OCI-M2 (cell line): ENCODE measurements around the gene ROBO1.

Source experiments
- DNase-seq: peaks from one replicate; lab custom pipeline; 2025; ENCODE audit not compliant: unreplicated experiment; lab: John Stamatoyannopoulos, UW

The ROBO1 gene

DNA sequence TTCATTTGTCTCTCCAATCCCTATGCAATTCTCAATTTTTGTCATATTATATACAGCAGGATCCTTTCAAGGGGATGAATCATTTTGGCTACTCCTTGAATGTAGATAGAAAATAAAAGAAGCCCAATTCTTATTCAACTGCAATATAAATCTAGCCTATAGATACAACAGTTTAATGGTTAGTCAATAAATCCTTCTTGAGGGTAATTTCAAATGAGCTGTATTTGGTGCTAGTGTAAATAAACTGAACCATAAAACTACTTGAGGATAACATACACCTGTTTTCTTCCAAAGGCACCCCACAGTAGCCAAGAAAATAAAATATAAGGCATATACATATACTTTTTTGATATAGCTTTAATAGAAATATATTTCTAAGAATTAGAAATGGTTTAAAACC is 830.3 kb downstream of the ROBO1 start:
- no peak for DNase-seq

DNA sequence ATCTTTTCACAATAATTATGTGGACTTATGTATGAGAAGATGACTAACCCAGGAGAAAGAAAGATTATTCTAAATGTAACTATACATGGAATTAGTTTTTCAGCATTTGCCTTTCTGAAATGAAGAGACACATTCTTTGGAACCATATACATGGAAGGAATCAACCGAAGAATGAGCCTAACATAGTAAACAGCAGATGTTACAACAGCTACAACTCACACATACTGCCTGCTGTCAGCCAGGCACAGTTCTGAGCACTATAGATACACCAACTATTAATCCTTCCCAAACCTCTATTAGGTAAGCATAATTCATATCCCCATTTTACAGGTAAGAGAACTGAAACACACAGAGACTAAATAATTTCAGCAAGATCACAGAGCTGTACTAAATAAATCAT is 840.0 kb downstream of the ROBO1 start:
- DNase-seq, result no peak

DNA sequence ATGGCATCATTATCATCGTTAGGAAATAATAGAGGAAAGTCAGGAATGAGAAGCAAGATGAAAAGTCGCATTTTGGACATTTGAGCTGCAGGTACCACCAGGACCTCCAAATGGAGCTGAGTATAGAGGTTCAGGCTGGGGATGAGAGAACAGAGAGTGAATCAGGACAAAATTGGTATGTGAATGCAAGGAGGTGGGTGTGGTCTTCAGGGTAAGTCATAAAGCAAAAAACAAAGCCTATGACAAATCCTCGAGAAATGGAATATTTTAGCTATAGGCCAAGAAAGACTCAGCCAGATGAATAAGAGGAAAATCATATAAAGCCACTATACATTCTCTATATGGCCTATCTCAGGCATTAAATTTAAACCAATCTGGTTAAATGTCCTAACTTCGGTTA is 841.3 kb downstream of the ROBO1 start:
- no peak for DNase-seq

DNA sequence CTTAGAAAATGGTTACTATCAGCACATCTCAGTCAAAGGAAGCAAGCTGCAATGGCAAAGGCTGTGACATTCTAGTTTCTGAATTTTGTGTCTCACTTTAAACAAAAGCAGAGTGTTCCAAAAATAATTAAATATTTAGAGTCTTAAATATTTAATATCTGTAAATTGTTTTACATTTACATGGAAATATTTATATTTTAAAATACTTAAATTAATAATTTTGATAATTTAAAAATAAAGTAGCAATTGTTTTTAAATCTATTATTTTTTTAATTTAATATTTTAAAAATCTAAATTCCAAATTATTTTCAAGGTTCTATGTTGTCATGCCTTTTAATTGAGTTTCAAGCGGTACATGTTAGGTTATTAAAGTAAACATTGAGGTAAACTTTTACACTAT is 843.1 kb downstream of the ROBO1 start:
- DNase-seq, result no peak

DNA sequence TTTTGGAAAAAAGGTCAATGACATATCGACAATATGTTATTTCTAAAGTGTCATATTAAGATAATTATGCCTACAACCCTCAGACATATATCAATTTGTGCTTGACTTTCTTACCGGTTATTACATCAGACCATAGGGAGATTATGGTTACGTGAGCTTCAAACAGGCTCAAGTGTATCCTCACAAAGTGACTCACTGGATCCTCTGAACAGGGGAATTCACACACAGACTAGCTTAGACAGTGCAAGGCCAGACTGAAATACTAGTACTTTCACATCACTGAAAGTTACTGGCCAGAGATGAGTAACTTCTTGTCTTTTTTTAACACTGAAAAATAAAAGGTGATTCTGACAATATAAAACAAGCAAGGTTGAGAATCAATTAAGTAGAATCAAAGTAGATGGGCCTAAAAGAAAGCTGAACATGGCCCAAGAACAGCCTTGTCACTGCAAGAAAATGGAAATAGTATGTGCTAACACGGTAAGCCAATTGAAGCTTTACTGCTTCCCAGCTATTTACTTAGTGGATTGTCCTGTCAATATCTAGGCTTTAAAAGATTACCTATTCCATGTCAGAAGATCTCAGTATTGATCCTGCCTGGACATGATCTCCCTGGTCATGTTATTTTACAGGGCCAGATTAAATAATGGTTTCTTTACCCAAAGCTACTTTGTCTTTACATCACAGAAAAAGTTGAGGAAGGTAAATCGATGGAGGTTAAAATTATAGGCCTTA is 848.6 kb downstream of the ROBO1 start:
- DNase-seq, result no peak

DNA sequence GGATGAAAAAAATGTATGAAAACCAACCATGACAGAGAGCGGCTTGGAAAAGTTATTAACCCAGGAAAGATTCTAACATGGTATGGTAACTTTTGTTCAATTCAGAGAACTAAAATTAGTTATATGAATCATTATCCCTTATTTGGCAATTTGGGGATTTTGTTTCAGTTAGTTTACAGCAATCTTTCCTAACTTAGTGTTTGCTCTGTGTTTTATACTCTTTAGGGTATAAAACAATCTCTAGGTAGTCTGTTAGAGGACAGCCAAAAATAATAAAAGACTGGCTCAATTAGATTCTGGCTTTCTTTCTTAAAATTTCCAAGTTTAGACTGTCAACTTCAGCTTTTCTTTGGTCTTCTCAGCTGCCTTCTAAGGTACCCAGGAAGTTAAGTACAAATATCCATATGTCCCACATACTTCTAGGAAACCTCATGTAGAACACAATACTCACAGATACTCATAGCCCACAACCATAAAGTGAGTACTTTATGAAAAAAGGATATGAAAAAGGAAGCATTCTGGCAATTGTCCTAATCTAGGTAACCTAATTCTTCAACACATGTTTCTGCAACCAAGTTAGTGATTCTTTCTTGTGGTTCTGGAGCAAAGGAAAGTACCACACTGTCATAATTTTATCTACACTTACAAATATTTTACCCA is 849.3 kb downstream of the ROBO1 start:
- no peak for DNase-seq

DNA sequence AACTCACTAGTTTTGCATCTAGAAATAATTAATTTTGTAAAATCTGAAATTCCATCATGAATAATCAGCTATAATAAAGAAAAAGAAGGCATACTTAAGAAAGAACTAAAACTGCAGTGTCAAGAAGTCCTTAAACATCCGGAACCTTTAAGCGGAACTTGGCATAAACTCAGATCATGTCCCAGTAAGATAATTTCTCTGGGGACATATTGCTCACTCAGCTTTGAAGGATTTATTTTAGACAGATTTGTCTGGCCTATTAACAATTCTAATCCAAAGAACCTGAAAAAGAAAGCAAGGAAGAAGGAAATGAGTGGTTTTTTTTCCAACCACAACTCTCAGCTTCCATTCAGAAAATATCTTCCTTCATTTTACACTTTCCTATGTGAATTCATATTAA is 850.3 kb downstream of the ROBO1 start:
- DNase-seq, result no peak

DNA sequence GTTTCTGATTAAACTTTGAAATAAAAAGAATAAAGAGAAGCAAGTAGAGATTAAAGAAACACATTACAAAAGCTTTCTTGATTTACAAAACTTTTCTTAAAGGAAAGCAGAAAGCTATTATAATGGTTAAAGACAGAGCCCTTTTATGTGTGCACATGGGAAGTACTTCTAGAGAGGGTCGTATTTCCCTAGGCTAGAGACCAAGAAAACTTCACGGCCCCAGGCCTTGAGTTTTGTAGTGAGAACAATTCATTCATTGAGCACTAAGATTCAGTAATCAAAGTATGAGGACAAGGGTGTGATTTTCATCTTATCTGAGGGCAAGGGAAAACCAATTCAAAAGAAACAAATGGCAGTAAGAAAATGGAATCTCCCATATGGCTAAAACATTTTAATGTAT is 854.1 kb downstream of the ROBO1 start:
- no peak for DNase-seq

DNA sequence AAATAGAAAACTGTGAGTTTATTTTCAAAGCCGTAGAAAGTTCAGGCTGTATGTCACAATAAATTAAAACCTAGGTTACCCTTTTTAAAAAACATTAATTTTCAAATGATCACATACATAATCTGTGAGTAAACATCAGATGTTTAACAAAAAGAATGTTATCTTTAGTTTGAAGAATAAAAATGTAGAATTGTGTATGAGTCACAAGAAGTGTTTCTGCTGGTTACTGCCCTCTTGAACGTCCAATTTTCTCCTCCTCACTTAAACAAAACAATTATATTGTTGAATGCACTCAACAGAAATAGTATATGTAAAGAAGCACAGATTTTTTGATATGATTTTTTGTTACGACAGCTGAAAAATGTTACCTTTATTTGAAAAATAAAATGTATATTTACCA is 855.1 kb downstream of the ROBO1 start:
- DNase-seq, result no peak

DNA sequence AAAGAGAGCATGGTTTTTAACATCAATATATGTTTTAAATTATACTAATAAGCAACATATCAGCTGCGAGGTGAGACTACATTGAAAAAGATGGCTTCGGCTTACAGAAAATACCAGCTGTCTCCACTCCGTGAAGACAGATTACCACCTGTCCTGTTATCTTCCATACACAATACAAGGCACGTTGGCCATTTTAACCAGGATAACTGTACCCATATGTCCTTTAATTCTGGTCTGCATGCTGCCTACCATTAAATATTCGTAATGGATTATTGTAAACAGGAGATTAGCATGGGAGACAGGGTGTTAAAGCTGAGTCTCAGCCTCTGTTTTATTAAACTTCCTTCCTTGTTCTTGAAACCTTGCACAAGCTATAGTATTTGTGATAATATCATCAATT is 855.5 kb downstream of the ROBO1 start:
- DNase-seq, result no peak

DNA sequence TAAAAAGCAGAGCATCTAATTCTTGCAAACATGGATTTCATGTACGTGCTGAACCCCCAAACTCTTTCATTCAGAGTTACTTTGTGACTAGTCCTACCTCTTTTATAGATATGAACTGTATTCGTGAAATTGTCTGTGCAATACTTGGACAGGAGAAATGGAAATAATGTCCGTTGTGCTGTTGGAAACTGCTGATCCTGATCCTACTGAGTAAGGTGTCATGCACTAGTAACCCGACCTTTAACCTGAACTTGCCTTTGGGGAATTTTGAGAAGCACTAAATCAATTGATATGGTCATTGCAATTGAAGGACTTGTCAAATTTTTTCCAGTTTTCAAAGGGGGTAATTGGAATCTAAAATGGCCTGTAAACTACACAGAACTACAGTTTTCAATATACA is 856.4 kb downstream of the ROBO1 start:
- DNase-seq, result no peak

DNA sequence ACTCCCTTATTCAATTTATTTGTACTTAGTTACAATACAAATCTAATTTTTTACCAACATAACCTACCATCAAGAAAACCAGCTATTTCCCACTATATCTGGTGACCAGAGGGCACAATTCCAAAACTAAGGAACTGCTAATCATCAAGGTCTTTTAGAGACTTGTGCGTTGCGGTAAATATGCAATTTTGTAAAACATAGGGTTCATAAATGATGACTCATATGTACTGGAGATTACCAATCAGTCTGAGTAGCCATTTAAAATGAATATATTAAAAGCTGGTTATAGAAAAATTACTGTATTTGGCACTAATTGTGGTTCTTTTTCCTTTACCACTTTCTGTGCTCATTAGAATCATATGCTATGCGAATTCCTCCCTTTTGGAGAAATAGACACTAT is 859.6 kb downstream of the ROBO1 start:
- DNase-seq, result no peak

DNA sequence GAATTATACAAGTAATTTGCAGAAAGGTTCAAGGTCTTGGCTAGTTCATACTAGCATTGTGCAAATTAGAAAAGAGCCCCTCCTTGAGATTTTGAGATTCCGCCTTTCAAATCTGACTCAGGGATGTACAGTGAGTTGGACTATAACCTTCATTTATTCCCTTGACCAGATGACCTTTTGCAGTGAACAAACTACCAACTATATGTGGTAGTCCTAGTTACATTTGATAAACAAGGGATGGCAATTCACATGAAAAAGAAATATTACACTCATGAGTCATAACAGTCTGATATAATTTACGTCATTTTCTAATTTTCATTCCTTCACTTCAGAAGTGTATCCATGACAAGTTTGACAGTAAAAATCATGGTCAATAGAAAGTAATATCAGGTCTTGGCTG is 860.4 kb downstream of the ROBO1 start:
- DNase-seq, result no peak

DNA sequence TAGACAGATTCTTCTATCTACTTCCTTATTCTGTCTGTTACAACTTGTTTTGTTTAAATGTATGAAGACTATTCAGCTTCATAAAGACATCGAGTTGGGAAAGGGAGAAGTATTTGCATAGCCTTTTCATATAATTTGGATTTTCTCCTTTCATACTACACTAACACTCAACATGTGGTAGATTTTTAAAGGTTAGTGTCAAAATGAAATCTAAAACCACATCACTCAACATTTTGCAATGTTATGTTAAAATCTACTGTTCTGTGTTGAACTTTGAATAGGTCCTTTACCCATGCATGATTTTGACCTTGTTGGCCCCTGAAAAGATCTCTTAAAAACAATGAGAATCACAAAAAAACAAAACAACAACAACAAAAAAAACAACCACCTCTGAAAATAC is 860.9 kb downstream of the ROBO1 start:
- DNase-seq, result no peak

DNA sequence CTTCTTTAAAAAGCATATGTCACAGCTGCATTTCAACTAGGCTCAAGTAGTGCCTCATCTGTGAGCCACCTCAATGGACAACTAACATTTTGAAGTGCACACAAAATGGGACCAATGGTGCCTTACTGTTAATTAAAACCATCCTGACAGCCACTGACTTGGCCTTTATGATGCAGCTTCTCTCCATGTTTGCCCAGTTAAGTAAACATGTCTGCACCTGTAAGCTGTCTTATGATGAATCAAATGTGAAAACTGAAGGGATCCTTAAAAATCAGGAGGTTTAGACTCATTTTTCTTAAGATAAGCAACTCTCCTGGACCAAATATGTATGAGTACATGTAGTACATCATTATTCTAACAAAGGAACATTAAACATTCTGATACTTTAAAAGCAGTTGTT is 861.6 kb downstream of the ROBO1 start:
- no peak for DNase-seq

DNA sequence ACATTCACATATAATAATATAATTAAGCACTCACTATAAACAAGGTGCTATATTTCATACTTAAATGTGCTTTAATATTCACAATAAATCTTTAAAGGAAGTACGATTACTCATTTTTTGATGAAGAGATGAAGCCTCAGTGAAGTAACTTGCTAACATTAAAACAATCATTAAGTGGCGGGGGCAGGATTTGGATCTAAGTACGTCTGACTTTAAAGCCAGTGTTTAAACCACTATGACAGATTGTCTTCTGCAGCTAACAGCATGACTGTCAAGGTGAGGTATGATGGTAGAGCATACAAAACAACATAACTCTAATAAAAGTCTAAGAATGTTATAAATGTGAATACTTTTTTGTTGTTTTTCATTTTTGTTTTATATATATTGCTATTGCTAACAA is 862.1 kb downstream of the ROBO1 start:
- DNase-seq, result no peak

DNA sequence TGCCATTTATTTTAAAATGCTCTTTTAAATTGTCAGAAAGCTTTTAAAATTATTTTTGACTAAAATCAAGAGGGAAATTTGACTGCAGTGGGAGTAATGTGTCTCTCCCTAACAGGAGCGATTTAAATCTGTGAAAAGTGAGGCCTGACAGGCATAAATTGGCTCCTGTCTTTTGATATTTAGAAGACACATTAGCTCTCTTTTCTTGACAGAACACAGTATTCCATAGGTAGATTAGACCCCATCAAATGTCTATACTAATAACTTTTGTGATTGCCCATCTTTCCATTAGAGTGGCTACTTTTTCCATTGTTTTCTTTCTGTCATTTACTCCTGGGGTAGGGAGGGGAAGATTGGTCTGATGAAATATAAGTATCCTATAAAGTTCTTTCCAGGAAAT is 866.3 kb downstream of the ROBO1 start:
- DNase-seq, result no peak

DNA sequence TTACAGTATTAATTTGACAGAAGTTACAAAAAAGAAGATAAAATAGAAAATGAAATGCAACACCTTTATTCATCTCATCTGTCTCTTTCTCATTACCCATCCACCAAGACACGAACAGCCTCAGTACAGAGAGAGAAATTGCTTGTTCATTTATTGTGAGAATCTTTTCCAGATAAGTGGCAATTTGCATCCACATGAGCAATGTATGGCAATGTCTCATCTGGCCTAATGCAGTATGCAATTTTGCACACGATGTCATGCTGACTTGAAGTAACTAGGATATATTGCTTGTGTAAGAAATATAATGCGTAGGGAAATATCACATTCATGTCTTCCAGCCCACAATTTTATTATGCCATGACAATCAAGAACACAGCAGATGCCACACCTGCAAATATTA is 866.9 kb downstream of the ROBO1 start:
- no peak for DNase-seq

DNA sequence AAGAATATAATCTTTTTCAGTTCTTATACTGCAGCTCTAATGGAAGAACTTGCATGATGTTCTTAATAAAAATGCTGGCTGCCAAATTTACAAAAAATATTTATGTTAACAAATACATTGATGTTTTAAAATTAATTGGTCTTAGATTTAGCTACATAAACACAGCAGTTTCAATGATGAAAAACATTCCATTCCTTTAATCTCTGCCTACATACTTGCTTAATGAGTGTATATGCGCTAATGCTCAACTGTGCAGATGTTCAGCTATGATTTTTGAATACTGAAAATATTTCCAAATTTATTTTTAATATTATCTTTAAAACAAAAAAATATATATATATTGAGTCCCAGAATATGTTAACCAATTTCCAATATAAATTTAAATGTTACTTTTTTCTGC is 867.4 kb downstream of the ROBO1 start:
- DNase-seq, result no peak

DNA sequence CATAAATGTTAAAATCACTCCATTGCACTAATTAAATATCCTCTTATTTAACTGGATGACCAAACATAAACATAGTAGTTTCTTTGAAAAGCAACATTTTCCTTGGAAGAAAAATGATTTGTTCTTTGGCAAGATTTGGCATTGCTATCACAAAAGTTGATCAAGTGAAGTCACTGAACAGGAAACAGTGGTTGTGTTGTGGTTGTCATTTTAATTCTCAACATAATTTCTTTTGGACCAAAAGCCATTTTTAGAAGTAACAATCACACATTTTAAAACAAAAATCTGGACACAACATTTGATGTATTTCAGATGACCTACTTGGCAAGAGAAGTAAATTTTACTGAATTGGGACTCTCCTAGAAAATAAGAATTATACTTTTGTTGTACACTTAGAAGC is 872.3 kb downstream of the ROBO1 start:
- no peak for DNase-seq

DNA sequence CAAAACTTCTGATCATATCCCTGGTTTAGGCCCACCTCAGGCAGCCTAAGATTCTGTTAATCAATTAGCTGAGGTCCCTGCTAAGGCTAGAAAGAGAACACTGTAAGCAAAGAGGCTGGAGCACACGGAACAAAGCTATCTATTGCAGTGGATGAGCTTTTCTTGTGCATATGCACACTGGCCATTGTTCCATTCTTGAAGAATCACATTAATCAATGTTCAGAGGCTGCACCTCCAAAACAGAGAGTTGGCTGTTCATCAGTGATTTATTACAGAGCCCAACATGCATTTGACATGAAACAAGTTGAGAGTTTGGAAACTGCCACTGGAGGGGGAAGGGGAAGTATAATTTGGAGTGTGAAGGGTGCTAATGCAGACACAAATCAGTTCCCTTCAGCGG is 873.0 kb downstream of the ROBO1 start:
- no peak for DNase-seq

DNA sequence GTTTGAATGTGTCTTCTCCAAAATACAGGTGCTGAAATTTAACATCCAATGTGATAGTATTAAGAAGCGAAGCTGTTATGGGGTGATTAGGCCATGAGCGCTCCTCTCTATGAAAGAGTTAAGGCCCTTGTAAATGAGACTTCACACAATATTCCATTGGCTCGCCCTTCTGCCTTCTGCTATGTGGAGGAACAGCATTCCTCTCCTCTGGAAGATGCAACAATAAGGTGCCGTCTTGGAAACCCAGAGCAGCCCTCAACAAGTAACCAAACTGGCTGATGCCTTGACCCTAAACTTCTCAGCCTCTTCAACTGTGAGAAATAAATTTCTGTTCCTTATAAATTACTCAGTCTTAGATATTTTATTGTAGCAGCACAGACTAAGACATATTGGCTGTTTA is 874.6 kb downstream of the ROBO1 start:
- DNase-seq, result no peak

DNA sequence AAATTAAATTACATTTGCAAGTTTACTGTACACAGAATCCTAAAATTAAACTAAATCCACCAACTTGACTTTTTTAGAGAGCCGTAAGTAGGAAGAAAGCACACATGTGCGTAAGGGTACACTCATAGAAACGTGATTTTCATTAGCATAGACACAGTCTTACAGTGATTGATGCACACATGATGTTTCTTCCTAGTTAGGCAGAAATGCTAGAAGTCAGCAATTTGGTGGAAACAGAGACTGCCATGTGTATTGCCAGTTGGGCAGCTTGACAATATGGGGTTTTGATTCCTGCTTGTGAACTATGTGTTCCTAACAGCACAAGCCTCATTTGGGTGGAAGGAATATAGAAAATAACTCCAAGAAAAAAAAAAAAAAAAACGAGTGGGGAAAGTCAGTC is 878.5 kb downstream of the ROBO1 start:
- DNase-seq, result no peak
